ENCODE results near the gene UBE2E2. TPM values are rescaled to one million over a fixed set of nuclear protein-coding genes. Genes with fewer than 3 reads are reported as not detected.

Gene UBE2E2
- total RNA-seq, 1 experiment from 2014 or later, result 38.6 TPM

DNA sequence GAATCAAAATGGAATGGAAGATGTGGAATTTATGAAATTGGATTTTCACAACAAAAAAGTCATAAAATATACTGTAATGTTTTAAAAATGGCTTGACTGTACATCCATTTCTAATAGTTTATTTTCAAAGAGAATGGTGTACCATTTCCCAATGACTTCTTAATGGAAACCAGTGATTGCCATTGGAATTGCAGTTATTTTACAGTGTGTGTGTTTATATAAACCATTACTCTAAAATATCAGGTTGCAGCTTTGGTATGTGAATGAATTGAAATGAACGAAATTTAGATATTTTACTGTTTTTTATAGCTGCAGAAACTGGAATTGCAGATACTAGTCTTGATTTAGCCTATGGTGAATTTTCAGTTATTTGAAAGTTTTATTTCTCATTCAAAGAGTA is 165.6 kb downstream of the UBE2E2 start:
- TF ChIP-seq, protein P1, sequence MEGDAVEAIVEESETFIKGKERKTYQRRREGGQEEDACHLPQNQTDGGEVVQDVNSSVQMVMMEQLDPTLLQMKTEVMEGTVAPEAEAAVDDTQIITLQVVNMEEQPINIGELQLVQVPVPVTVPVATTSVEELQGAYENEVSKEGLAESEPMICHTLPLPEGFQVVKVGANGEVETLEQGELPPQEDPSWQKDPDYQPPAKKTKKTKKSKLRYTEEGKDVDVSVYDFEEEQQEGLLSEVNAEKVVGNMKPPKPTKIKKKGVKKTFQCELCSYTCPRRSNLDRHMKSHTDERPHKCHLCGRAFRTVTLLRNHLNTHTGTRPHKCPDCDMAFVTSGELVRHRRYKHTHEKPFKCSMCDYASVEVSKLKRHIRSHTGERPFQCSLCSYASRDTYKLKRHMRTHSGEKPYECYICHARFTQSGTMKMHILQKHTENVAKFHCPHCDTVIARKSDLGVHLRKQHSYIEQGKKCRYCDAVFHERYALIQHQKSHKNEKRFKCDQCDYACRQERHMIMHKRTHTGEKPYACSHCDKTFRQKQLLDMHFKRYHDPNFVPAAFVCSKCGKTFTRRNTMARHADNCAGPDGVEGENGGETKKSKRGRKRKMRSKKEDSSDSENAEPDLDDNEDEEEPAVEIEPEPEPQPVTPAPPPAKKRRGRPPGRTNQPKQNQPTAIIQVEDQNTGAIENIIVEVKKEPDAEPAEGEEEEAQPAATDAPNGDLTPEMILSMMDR (conservative IDR thresholded peaks at IDR 0.05), result no peak
- Histone ChIP-seq H3K4me2 (ENCODE audit: insufficient read depth, insufficient read length, low read length) (no peak overlapping the region), H2BK12ac (ENCODE audit: insufficient read length, low read depth, low read length) (no peak overlapping the region), H3K79me2 (ENCODE audit: insufficient read depth, low read length) (no peaks in the 10 kb centered on the region), H3K4ac (ENCODE audit: low read depth, low read length) (no peak overlapping the region), H3K23me2 (ENCODE audit: insufficient read length, low read depth, low read length, poor library complexity, severe bottlenecking) (no peaks in the 10 kb centered on the region), H4K5ac (ENCODE audit: insufficient read length, low read depth, low read length) (no peak overlapping the region), H2BK15ac (ENCODE audit: low read depth, low read length) (no peak overlapping the region), H3K4me1 (ENCODE audit: insufficient read depth, low read length) (peaks cover 2% of the 10 kb centered on the region; the same call in 1 of the 2 replicates), H2AFZ (ENCODE audit: low read length) (no peak overlapping the region), H4K91ac (ENCODE audit: insufficient read length, low read depth, low read length) (no peak overlapping the region), H3T11ph (ENCODE audit: low read length) (no peak overlapping the region), H2BK20ac (ENCODE audit: low read depth, low read length, poor library complexity, severe bottlenecking) (no peak overlapping the region), H3K79me1 (ENCODE audit: insufficient read depth, low read depth, low read length, poor library complexity, severe bottlenecking) (no peaks in the 10 kb centered on the region), H3K9ac (ENCODE audit: extremely low read depth, insufficient read length, low read length) (no peak overlapping the region), H2AK5ac (ENCODE audit: insufficient read length, low read length) (no peak overlapping the region), H3K9me3 (ENCODE audit: control insufficient read depth, low read depth, low read length) (no peaks in the 10 kb centered on the region), H2BK5ac (ENCODE audit: insufficient read length, low read length) (no peak overlapping the region), H2BK120ac (ENCODE audit: low read depth, low read length, poor library complexity, severe bottlenecking) (no peak overlapping the region), H3K27ac (ENCODE audit: insufficient read length, low read depth, low read length) (no peak overlapping the region), H3K14ac (ENCODE audit: insufficient read depth, low read length) (no peak overlapping the region), H3K27me3 (ENCODE audit: insufficient read depth, low read length) (no peaks in the 10 kb centered on the region), H4K20me1 (ENCODE audit: control insufficient read depth, insufficient read depth, insufficient read length) (no peaks in the 10 kb centered on the region), H3K23ac (ENCODE audit: insufficient read length, low read depth, low read length) (no peak overlapping the region), H4K8ac (replicated peaks; ENCODE audit: insufficient read length, low read depth, low read length) (no peak overlapping the region), H3K56ac (ENCODE audit: insufficient read length, low read depth, low read length) (no peak overlapping the region), H3K18ac (ENCODE audit: insufficient read length, low read depth, low read length) (no peak overlapping the region)
- Mint-ChIP-seq H3K27ac (no peak overlapping the region), H3K27me3 (ENCODE audit: low read depth) (no peaks in the 10 kb centered on the region), H3K9me3 (peaks cover 7% of the 10 kb centered on the region in 2 experiments; a peak in 4 of 5 replicates), H3K4me1 (peaks cover 10 to 13% of the 10 kb centered on the region in 2 experiments), H3K4me3 (no peak overlapping the region), H3K36me3 (ENCODE audit: insufficient read depth in 1 of 3, low read depth in 3 of 3) (peaks cover 6 to 7% (median 7%) of the 10 kb centered on the region in 3 experiments; a peak in 4 of 7 replicates)
- no peak for DNase-seq
- no CpG with 5 or more reads among the region's 1 CpG for whole genome bisulfite sequencing (ENCODE audit: extremely low coverage, insufficient read length, low lambda C conversion rate)

Measured in H9 (cell line).